Activated T-helper 1 cell treated with Interleukin-2 at 50 U/mL for 16 hours (primary cell): Measurements from ENCODE around the gene GSK3A.
"Not testable (repeated sequence)": the region's sequence is repeated elsewhere in the genome, so short reads cannot be mapped to it uniquely, and the experiment has no call there.

Source experiments
- DNase-seq: peaks from one replicate; pipeline ENCODE4 v3.0.0-alpha.2; 2020; ENCODE audit warnings: low read depth

GSK3A gene

GRCh38 chr19:42268704-42269477 lies 26.5 kb upstream of the GSK3A start, which contains the start of gene CIC:
TSS of gene CIC (plus strand) at chr19:42269252. CDS start at chr19:42271784, 2,532 bp downstream.
- DNase-seq, result peak; percentile 98

GRCh38 chr19:42268142-42268703 lies 25.8 kb upstream of the GSK3A start:
- DNase-seq, result peak; percentile 95

GRCh38 chr19:42267644-42268141 lies 25.3 kb upstream of the GSK3A start:
- no peak for DNase-seq

- not testable (repeated sequence) for DNase-seq
These were observed 24.7 kb upstream of the GSK3A start for GRCh38 chr19:42266928-42267603.

GRCh38 chr19:42266105-42266504 lies 23.7 kb upstream of the GSK3A start:
- DNase-seq, result not testable (repeated sequence)

GRCh38 chr19:42261763-42262162 lies 19.4 kb upstream of the GSK3A start:
- no peak for DNase-seq

GRCh38 chr19:42257842-42258241 lies 15.4 kb upstream of the GSK3A start:
- not testable (repeated sequence) for DNase-seq

GRCh38 chr19:42255766-42256745 lies 13.7 kb upstream of the GSK3A start:
- DNase-seq, result no peak

- peak; percentile 91 for DNase-seq
These were observed 12.7 kb upstream of the GSK3A start, which contains the start of gene ERF for GRCh38 chr19:42254850-42255765. TSS of gene ERF (minus strand) at chr19:42255128. CDS start at chr19:42254999, 129 bp downstream.

GRCh38 chr19:42254089-42254849 lies 11.9 kb upstream of the GSK3A start:
- DNase-seq, result peak; percentile 67

- peak; percentile 50 for DNase-seq
These were observed 11.1 kb upstream of the GSK3A start for GRCh38 chr19:42253245-42254088.

- no peak for DNase-seq
These were observed 10.2 kb upstream of the GSK3A start for GRCh38 chr19:42252365-42253244.

GRCh38 chr19:42251572-42252358 lies 9.4 kb upstream of the GSK3A start:
- no peak for DNase-seq

GRCh38 chr19:42250666-42251531 lies 8.5 kb upstream of the GSK3A start:
- no peak for DNase-seq

GRCh38 chr19:42250183-42250665 lies 7.8 kb upstream of the GSK3A start:
- DNase-seq, result no peak

GRCh38 chr19:42249769-42250168 lies 7.4 kb upstream of the GSK3A start:
- DNase-seq, result no peak
